GM12875 (cell line): ENCODE data around the gene ARL6IP4.

Source experiments
- H3K4me3 ChIP-seq: one replicate; pipeline ENCODE4 v1.5.1; 2011; ENCODE audit warnings: low read depth, low read length, control low read depth
- CTCF ChIP-seq: IDR thresholded peaks from 2 replicates; pipeline ENCODE4 v1.5.1; 2011; ENCODE audit warnings: low read depth, mild to moderate bottlenecking, control low read depth, inconsistent platforms, low read length, moderate library complexity, borderline replicate concordance; ENCODE audit not compliant: insufficient read depth

The ARL6IP4 gene

GRCh38 chr12:122984612-122985337 lies 4.3 kb downstream of the ARL6IP4 start:
- no peak for TF ChIP-seq CTCF
- no peak overlapping the region for H3K4me3 ChIP-seq

DNA sequence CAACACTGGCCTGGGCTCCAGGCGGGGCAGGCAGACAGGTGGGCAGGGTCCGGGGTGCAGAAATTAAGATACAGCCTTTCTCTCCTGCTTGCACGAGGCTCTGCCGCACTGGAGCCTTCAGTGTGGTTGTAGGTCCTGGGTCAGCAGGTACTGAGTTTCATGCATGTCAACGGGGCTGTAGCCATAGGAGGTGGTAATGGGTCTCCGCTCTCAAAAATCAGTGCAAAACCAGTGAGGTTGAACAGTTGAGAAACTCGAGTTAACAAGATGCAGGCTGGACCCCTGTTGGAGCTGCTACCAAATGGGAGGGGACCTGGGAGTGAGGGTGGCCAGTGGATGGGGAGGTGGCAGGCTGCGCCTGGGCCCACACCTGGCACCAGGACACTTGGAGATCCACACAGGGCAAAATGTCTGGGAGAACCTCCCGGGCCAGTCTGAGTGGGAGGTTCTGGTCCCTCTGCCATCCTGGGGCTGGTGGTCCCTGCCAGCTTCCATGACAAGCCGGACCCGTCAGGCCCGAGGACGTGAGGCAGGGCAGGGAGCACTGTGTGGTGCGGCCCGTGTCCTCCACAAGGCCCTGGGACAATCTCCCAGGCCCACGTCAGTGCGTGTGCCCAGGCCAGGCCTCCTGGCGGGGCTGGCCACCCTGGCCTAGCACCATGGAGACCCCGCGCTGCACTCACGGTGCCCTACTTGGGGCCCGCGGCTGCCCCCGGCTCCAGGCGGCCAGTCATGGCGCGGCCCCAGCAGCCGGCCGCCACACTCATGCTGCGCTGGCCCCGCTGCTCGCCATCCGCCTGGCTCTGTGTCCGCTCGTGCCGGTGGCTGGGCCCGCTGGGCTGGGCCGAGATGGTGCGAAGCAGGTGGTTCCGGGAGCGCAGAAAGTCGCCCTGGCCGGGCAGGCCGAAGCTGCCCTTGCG lies 5.1 kb downstream of the ARL6IP4 start:
- TF ChIP-seq CTCF: no peak

DNA sequence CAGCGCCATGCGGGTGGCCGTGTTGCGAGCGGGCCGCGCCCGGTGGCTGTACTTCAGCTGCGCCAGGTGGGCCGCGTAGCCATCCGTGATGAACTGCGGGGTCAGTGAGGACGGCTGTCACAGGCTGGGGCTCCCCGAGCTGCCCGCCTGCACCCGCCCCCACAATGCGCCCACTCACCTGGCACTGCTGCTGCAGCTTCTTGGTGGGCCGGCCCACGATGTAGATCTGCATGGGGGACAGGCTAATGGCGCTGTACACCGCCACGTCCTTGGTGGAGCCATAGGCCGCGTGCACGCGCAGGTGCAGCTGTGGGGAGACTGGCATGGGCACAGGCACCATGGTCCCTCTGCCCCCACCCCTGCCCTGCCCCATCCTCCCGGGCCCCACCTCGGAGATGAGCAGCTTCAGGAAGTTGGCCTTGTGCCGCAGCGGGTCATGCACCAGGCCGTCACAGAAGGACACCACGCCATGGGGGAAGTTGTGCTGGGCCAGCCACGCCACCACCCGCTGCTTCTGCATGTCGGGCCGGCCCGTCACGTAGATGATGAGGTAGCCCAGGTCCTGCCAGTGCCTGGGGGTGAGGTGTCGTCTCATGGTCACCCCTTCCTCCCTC lies 5.9 kb downstream of the ARL6IP4 start:
- H3K4me3 ChIP-seq: no peak overlapping the region
- no peak for TF ChIP-seq CTCF

More for the DNA sequence above, 5.1 kb downstream of the ARL6IP4 start:
- no peak overlapping the region for H3K4me3 ChIP-seq

- no peak for TF ChIP-seq CTCF
Observed at GRCh38 chr12:122987086-122987951, 6.8 kb downstream of the ARL6IP4 start.

DNA sequence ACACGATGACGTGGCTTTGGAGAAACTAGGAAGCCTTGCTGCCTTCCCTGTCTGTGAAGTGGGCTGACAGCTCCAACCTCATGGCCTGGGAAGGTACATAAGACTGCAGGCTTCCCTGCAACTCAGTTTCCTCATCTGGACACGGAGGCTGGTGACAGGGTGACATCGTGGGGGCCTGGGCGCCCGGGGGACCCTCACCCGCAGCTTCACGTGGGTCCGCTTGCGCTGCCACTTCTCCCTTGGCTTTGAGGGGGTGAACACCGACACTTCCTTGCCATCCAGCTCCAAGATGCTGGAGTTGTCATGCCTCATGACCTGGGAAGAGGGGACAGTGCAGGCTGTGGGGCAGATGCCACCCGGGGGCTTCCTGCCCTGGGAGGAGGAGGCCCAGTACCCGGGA lies 7.6 kb downstream of the ARL6IP4 start:
- no peak for TF ChIP-seq CTCF
- no peak overlapping the region for H3K4me3 ChIP-seq

More at GRCh38 chr12:122987086-122987951, 6.8 kb downstream of the ARL6IP4 start:
- H3K4me3 ChIP-seq: no peak overlapping the region

DNA sequence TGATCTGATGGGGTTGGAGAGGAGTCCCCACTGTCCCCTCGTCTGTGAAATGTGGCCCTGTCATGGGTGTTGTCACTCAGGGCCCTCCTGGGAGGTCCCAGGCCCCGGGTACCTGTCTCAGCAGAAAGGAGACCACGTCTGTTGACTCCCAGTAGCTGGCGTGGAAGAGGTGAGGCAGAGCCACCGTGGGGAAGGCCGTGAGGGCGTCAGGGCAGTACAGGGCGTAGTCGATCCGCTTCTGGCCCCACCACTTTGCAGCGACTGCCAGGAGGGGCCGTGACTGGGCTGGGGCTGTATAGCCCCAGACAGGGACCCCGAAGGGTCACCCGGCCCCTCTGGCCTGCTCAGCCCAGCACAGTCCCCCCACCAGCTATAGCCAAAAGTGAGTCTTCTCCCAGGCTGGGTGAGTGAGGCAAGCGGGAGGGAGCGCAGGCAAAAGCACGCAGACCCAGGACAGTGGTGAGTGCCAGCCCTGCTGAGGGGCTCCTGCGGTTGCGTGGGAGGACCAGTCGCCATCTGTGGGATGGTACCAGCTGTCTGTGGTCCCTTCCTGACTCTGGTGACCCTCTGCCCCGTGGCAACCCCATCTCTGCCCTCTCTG lies 8.2 kb downstream of the ARL6IP4 start:
- TF ChIP-seq CTCF: no peak
- no peak overlapping the region for H3K4me3 ChIP-seq
